Common myeloid progenitor, CD34-positive (primary cell): ENCODE data around the gene C5orf47.

Source experiments
- CTCF ChIA-PET: fragments of 350-600 bp; sonication (Branson Sonifier 250); formaldehyde crosslinking; loops from one replicate; lab custom pipeline; 2021; ENCODE audit warnings: antibody characterized with exemption; lab: Charles Lee
- POLR2A ChIA-PET: fragments of 350-600 bp; sonication (Branson Sonifier 250); formaldehyde crosslinking; loops from one replicate; lab custom pipeline; 2021; ENCODE audit warnings: antibody characterized with exemption; lab: Charles Lee
- DNase-seq, 3 donors: peaks; one replicate each; pipeline versions ENCODE4 v3.0.0 to v3.0.0-alpha.2; 2013
- H3K27ac ChIP-seq, 2 experiments: 1 replicate in 1 of 2; 2 replicates in 1 of 2; pipeline ENCODE4 v1.7.0; 2013; ENCODE audit warnings: inconsistent platforms in 2 of 2, low read length in 2 of 2, mild to moderate bottlenecking in 2 of 2, low read depth in 1 of 2, moderate library complexity in 1 of 2; ENCODE audit not compliant: severe bottlenecking in 2 of 2, insufficient read depth in 1 of 2, poor library complexity in 1 of 2
- H3K27me3 ChIP-seq, 5 experiments: replicated peaks in 2 of 5; 1 replicate in 3 of 5; 2 replicates in 2 of 5; pipeline versions ENCODE4 v1.6.1 to v1.7.0; 2013; ENCODE audit warnings: low read length in 4 of 5, mild to moderate bottlenecking in 2 of 5, moderate library complexity in 2 of 5, inconsistent platforms in 1 of 5; ENCODE audit not compliant: insufficient read depth in 5 of 5, control insufficient read depth in 4 of 5
- H3K36me3 ChIP-seq, 4 experiments: 1 replicate in 2 of 4; 2 replicates in 2 of 4; pipeline versions ENCODE4 v1.6.1 to v1.7.0; 2013; ENCODE audit warnings: low read length in 3 of 4, control low read depth in 1 of 4, mild to moderate bottlenecking in 1 of 4; ENCODE audit not compliant: control insufficient read depth in 4 of 4, insufficient read depth in 4 of 4
- H3K4me1 ChIP-seq, 4 experiments: 1 replicate in 3 of 4; 2 replicates in 1 of 4; pipeline versions ENCODE4 v1.6.1 to v1.7.1; 2013; ENCODE audit warnings: low read length in 3 of 4, mild to moderate bottlenecking in 3 of 4, control low read depth in 1 of 4, inconsistent platforms in 1 of 4, moderate library complexity in 1 of 4; ENCODE audit not compliant: control insufficient read depth in 4 of 4, insufficient read depth in 4 of 4; ENCODE audit errors: control extremely low read depth in 1 of 4
- H3K4me3 ChIP-seq, 7 experiments: 1 replicate in 4 of 7; 2 replicates in 3 of 7; pipeline versions ENCODE4 v1.5.1 to v1.7.0; 2013; ENCODE audit warnings: mild to moderate bottlenecking in 7 of 7, low read length in 6 of 7, moderate library complexity in 6 of 7, inconsistent platforms in 2 of 7, low read depth in 2 of 7, control low read depth in 1 of 7; ENCODE audit not compliant: insufficient read depth in 4 of 7, control insufficient read depth in 1 of 7; ENCODE audit errors: extremely low read depth in 1 of 7
- H3K9me3 ChIP-seq, 5 experiments: 1 replicate in 4 of 5; 2 replicates in 1 of 5; pipeline versions ENCODE4 v1.6.1 to v1.7.1; 2013; ENCODE audit warnings: low read length in 4 of 5, mild to moderate bottlenecking in 2 of 5, inconsistent platforms in 1 of 5, low read depth in 1 of 5, moderate library complexity in 1 of 5; ENCODE audit not compliant: control insufficient read depth in 4 of 5, insufficient read depth in 2 of 5; ENCODE audit errors: control extremely low read depth in 1 of 5
- WGBS: methylation state at CpG from one replicate; pipeline ENCODE4 v1.1.5; 2013; ENCODE audit not compliant: insufficient coverage; 5-methylcytosine and 5-hydroxymethylcytosine counted together

Gene C5orf47

GRCh38 chr5:174052636-174053035 lies 63.7 kb downstream of the C5orf47 start:
- no peak overlapping the region for H3K27ac ChIP-seq
- no peak overlapping the region for H3K4me3 ChIP-seq
- H3K9me3 ChIP-seq, result no peaks in the 10 kb centered on the region
- H3K27me3 ChIP-seq, result peaks cover 0 to 4% (median 0%) of the 10 kb centered on the region in 5 experiments
- H3K4me1 ChIP-seq, result no peaks in the 10 kb centered on the region
- DNase-seq, result no peak
- 97% methylated on average over 2 of the region's 5 CpGs for WGBS
- ChIA-PET POLR2A (no interaction called here), CTCF (interaction anchor here (0.9 kb wide), 1 partner anchor 261 kb away, joined by 4 read pairs; no protein-coding TSS in a partner anchor)
- no peaks in the 10 kb centered on the region for H3K36me3 ChIP-seq

DNA sequence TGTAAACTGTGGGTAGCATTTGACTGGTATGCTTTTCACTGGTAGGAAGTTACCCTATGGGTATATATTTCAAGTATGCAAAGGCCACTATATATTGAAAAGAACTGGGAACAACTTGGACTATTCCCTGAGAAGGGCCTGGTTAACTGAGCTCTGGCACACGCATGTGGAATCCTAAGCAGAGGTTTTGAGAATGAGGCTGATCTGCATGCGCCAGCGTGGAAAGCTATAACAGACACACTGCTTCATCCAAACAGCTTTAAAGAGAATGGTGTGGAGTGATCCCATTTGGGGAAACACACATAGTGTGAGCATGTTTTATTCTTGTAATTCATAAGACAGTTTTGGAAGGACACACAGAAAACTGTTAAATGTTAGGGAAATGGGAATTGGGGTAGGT lies 64.9 kb downstream of the C5orf47 start:
- Histone ChIP-seq H3K27me3 (peaks cover 0 to 4% (median 0%) of the 10 kb centered on the region in 5 experiments), H3K36me3 (no peaks in the 10 kb centered on the region), H3K4me3 (no peak overlapping the region), H3K27ac (no peak overlapping the region), H3K9me3 (no peaks in the 10 kb centered on the region), H3K4me1 (no peaks in the 10 kb centered on the region)
- WGBS, result 100% methylated on average over 1 of the region's 3 CpGs
- POLR2A ChIA-PET, result no interaction called here
- CTCF ChIA-PET, result interaction anchor here (0.9 kb wide), 1 partner anchor 8 kb away, joined by 3 read pairs; the partner anchor contains the start of gene NSG2
- DNase-seq, result no peak
